Urinary bladder (tissue), 4 donors: ENCODE data around the gene EHF. TPM values are rescaled to one million over a fixed set of nuclear protein-coding genes. Genes with fewer than 3 reads are reported as not detected.
A peak's percentile ranks its signal among the peaks of the same experiment; 100 is the strongest.

Source experiments
- DNase-seq: peaks from one replicate; pipeline ENCODE4 v3.0.0-alpha.2; 2015; ENCODE audit errors: extremely low spot score
- H3K27ac ChIP-seq: one replicate; pipeline ENCODE4 v1.5.1; 2013; ENCODE audit warnings: low read depth, mild to moderate bottlenecking, moderate library complexity
- H3K36me3 ChIP-seq: one replicate; pipeline ENCODE4 v1.6.1; 2013; ENCODE audit warnings: mild to moderate bottlenecking, moderate library complexity; ENCODE audit not compliant: insufficient read depth
- H3K4me1 ChIP-seq: one replicate; pipeline ENCODE4 v1.6.1; 2013; ENCODE audit warnings: mild to moderate bottlenecking, moderate library complexity; ENCODE audit not compliant: insufficient read depth
- H3K4me3 ChIP-seq: one replicate; pipeline ENCODE4 v1.5.1; 2013; ENCODE audit warnings: low read depth, low read length
- WGBS: extraction: QIAGEN DNeasy Blood & Tissue Kit; methylation state at CpG from one replicate; pipeline ENCODE4 v1.1.7; 2013; 5-methylcytosine and 5-hydroxymethylcytosine counted together
- polyA plus RNA-seq: library from polyadenylated mRNA; stranded (reverse); fragments of 200-250 nt; gene quantifications from one replicate; pipeline ENCODE4 v1.2.3, GENCODE V29; 2013
- total RNA-seq: library from RNA; depleted of rRNA; stranded (reverse); fragments of >200 nt; gene quantifications from one replicate; pipeline ENCODE4 v1.2.3, GENCODE V29; 2014
- donor health status: healthy with polysubstance abuse.
- donor health status: healthy.

The EHF gene
- total and polyA plus RNA-seq, 2 donors: 10.5 to 79.8 TPM

GRCh38 chr11:34623463-34623862 is 2.6 kb downstream of the EHF start:
- H3K4me1 ChIP-seq: no peaks in the 10 kb centered on the region
- no peaks in the 10 kb centered on the region for H3K36me3 ChIP-seq
- DNase-seq: no peak
- peak overlapping the region; percentile 18 for H3K4me3 ChIP-seq
- WGBS: 86% methylated on average over 9 of the region's 9 CpGs
- peak overlapping the region; percentile 54 for H3K27ac ChIP-seq

DNA sequence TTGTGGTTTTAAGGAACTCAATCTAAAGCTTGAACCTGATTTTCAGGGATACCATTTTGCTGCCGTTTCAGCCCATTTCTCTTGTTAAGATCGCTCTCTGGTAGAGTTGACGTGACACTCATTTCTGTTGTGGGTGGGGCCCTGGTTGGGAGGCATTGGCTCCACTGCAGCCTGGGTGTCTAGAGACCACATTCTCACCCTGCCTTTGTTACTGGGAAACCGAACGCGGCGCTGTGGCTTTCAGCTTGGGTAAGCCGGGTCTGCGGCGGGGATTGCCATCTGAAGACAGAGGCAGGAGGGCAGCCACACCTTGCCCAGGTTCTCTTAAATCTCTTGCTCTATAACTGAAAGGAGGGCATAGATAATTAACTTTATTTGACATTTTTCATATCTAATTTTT is 3.2 kb downstream of the EHF start:
- WGBS: 86% methylated on average over 10 of the region's 10 CpGs
- H3K36me3 ChIP-seq: no peaks in the 10 kb centered on the region
- no peaks in the 10 kb centered on the region for H3K4me1 ChIP-seq
- H3K4me3 ChIP-seq: no peak overlapping the region
- no peak overlapping the region for H3K27ac ChIP-seq
- DNase-seq: no peak

GRCh38 chr11:34625576-34625975 is 4.7 kb downstream of the EHF start:
- Histone ChIP-seq H3K4me3 (no peak overlapping the region), H3K4me1 (no peaks in the 10 kb centered on the region), H3K27ac (no peak overlapping the region), H3K36me3 (no peaks in the 10 kb centered on the region)
- WGBS: 67% methylated on average over 4 of the region's 4 CpGs
- no peak for DNase-seq

- Histone ChIP-seq H3K36me3 (no peaks in the 10 kb centered on the region), H3K4me1 (no peaks in the 10 kb centered on the region), H3K27ac (no peak overlapping the region), H3K4me3 (no peak overlapping the region)
- DNase-seq: no peak
Measured at GRCh38 chr11:34626393-34626792, 5.5 kb downstream of the EHF start.

- Histone ChIP-seq H3K4me3 (no peak overlapping the region), H3K36me3 (no peaks in the 10 kb centered on the region), H3K27ac (no peak overlapping the region), H3K4me1 (no peaks in the 10 kb centered on the region)
- WGBS: 77% methylated on average over 1 of the region's 1 CpG
- DNase-seq: no peak
Measured at GRCh38 chr11:34627197-34627596, 6.3 kb downstream of the EHF start.

- Histone ChIP-seq H3K27ac (no peak overlapping the region), H3K4me3 (no peak overlapping the region), H3K4me1 (no peaks in the 10 kb centered on the region), H3K36me3 (no peaks in the 10 kb centered on the region)
- DNase-seq: no peak
Measured at GRCh38 chr11:34629711-34630110, 8.8 kb downstream of the EHF start.

DNA sequence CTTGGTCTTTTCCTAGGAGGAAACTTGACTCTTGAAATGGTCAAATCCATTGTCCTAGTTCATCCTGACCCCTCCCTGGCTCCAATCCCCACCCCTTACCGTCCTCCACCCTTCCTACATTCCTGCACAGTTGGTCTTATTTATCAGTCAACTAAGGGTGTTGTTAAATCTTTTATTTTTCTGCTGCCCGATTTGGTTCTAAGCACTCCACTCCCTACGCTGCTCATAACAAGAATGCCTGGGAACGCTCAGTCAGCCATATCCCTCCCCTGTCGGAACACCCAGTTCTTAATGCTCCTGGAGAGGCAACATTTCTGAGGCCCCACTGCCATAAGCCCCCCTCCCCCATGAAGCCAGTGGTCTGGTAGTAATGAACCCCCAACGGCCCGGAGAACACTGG is 9.7 kb downstream of the EHF start:
- 66% methylated on average over 7 of the region's 7 CpGs for WGBS
- no peaks in the 10 kb centered on the region for H3K36me3 ChIP-seq

DNA sequence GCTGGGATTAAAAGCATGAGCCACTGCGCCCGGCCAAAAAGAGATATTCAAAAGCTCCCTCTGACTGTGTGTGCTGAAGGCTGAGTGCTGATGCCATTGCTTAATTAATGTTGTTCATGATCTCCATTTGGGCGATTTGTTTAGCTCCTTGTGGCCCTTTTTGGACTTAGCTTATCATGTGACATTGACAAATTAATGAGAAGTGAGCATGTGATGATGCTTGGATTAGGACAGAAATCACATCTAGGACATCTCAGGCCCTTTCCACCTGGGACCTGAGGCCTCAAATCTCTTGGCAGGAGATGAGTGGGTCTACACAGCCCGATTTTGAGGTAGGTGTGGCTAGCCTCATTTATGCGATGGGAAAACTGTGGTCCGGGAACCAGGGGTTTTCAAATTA is 10.4 kb downstream of the EHF start:
- H3K27ac ChIP-seq: peak overlapping the region; percentile 66
- no peak for DNase-seq
- H3K36me3 ChIP-seq: no peaks in the 10 kb centered on the region
- 81% methylated on average over 6 of the region's 6 CpGs for WGBS
- no peak overlapping the region for H3K4me3 ChIP-seq
- no peaks in the 10 kb centered on the region for H3K4me1 ChIP-seq

More for the DNA sequence above, 9.7 kb downstream of the EHF start:
- no peak for DNase-seq
- Histone ChIP-seq H3K4me3 (no peak overlapping the region), H3K4me1 (no peaks in the 10 kb centered on the region), H3K27ac (peak overlapping the region; percentile 14)

GRCh38 chr11:34631737-34632104 is 10.8 kb downstream of the EHF start:
- DNase-seq: no peak
- H3K36me3 ChIP-seq: no peaks in the 10 kb centered on the region
- no peak overlapping the region for H3K4me3 ChIP-seq
- no peak overlapping the region for H3K27ac ChIP-seq
- 73% methylated on average over 4 of the region's 4 CpGs for WGBS
- no peaks in the 10 kb centered on the region for H3K4me1 ChIP-seq

GRCh38 chr11:34632105-34632791 is 11.4 kb downstream of the EHF start:
- no peak overlapping the region for H3K27ac ChIP-seq
- peak; percentile 74 for DNase-seq
- H3K4me3 ChIP-seq: no peak overlapping the region
- 36% methylated on average over 7 of the region's 7 CpGs for WGBS
- H3K36me3 ChIP-seq: no peaks in the 10 kb centered on the region
- H3K4me1 ChIP-seq: no peaks in the 10 kb centered on the region

DNA sequence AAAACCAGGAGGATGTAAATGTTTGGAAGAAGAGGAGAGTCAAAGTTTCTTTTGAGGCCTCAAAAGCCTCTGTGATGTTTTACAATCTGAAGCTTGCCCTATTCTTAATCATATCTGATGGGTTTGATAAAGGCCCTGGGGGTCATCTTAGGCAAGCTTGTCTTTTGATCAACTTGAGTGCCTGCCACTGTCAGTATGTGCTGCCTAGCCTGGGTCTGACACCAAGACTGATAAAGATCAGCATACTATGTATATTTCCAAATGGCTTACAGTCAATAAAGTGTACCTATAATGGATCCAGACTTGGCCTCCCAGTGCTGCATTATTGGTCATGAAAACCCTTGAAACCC is 12.7 kb downstream of the EHF start:
- Histone ChIP-seq H3K4me1 (no peaks in the 10 kb centered on the region), H3K27ac (peak overlapping the region; percentile 16), H3K36me3 (no peaks in the 10 kb centered on the region), H3K4me3 (no peak overlapping the region)
- no peak for DNase-seq

- no peak for DNase-seq
- H3K4me3 ChIP-seq: no peak overlapping the region
- no peaks in the 10 kb centered on the region for H3K36me3 ChIP-seq
- H3K27ac ChIP-seq: peak overlapping the region; percentile 16
- WGBS: 54% methylated on average over 5 of the region's 5 CpGs
- H3K4me1 ChIP-seq: no peaks in the 10 kb centered on the region
Measured at GRCh38 chr11:34633990-34634693, 13.2 kb downstream of the EHF start.

GRCh38 chr11:34634694-34635062 is 13.8 kb downstream of the EHF start:
- Histone ChIP-seq H3K36me3 (no peaks in the 10 kb centered on the region), H3K4me1 (no peaks in the 10 kb centered on the region), H3K27ac (no peak overlapping the region), H3K4me3 (no peak overlapping the region)
- no peak for DNase-seq
- WGBS: 74% methylated on average over 2 of the region's 2 CpGs

DNA sequence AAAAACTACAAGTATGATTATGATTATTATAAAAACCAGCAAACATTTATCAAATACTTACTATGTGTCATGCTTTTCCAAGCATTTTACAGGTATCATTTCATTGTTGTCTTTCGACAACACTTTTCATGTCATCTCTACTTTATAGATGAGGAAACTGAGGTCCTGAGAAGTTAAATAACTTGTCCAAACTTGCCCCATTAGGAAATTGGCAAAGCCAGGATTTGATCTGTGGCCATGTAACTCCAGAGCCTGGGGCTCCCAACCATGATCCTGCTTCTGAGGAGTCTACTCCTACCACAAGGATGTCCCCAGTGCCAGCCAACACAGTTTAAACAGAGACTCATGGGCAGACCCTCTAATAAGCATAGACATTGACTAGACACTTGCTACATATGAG is 15.2 kb downstream of the EHF start:
- H3K4me3 ChIP-seq: no peak overlapping the region
- 84% methylated on average over 1 of the region's 1 CpG for WGBS
- H3K36me3 ChIP-seq: no peaks in the 10 kb centered on the region
- DNase-seq: no peak
- H3K27ac ChIP-seq: peak overlapping the region; percentile 35
- no peaks in the 10 kb centered on the region for H3K4me1 ChIP-seq
